HG03442 (cell line): ENCODE results near the gene HECTD1.
"Not testable (repeated sequence)": the region's sequence is repeated elsewhere in the genome, so short reads cannot be mapped to it uniquely, and the experiment has no call there.

Experiments
- ATAC-seq: cut with Tn5 transposase; IDR thresholded peaks from one replicate; pipeline ENCODE4 v1.9.1; 2021; ENCODE audit warnings: mild to moderate bottlenecking, moderate library complexity; ENCODE audit not compliant: unreplicated experiment

HECTD1 gene

GRCh38 chr14:31057701-31058364 lies 149.8 kb downstream of the HECTD1 start:
- ATAC-seq: no peak

GRCh38 chr14:31057035-31057434 lies 150.6 kb downstream of the HECTD1 start:
- no peak for ATAC-seq

- ATAC-seq: not testable (repeated sequence)
These were observed 154.5 kb downstream of the HECTD1 start for GRCh38 chr14:31052905-31053586.

- ATAC-seq: no peak
These were observed 156.1 kb downstream of the HECTD1 start for GRCh38 chr14:31051511-31051910.

GRCh38 chr14:31051023-31051422 lies 156.6 kb downstream of the HECTD1 start:
- ATAC-seq: no peak
